HG03457 (cell line): ENCODE measurements around the gene GALNT6.

Experiments used
- ATAC-seq: cut with Tn5 transposase; IDR thresholded peaks from one replicate; pipeline ENCODE4 v1.9.1; 2021; ENCODE audit warnings: moderate number of reproducible peaks; ENCODE audit not compliant: unreplicated experiment

GALNT6 gene

DNA sequence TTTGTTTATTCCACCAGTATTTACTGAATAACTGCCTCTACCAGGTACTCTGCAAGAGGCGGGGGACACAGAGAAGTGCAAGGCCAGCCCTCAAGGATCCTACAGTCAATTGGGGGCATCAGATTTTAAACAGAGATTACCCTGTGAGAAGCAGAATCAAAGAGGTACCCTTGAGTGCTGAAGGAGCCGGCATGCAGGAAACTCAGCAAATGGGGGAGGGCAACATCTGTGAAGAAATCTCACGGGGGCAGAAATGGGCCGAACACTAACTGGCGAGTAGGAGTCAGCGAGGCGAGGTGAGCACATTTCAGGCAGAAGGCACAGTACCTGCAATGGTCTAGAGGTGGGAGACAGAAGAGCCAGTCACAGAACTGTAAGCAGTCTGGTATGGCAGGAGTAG is 9.0 kb downstream of the GALNT6 start:
- no peak for ATAC-seq

DNA sequence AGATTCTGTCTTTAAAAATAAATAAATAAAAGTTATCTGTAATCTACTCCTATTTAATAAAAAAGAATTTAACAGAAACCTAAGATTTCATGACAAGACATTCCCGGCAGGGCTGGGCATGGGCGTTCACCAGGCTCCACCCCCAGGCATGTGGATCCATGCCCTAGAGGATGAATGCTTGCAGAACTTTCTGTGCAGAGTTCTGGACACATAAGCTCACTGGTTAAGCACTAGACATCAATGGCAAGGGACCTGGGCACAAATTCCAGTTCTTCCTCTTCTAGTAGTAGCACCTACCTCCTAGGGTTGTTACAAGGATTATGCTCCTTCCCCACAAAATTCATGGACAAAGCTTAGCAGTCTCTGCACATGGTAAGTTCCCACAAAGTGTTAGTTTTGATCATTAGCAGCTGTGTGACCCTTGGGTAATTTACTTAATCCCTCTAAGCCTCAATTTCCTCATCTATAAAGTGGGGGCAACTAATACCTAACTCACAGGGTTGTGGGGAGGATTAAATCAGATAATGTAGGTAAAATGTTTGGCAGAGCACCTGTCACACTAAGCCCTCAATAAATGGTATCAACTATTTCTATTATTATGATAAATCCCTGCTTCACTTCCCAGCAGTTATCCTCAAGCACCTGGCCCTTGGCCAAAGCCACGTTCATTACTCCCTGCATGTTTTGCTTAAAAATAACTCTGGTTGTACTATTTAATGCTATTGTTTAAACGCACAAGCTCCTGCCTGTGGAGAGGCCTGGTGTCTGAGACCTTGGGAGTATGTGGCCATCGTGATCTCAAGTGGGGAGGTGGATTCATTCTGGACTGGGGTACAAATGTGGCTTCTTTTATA is 9.8 kb downstream of the GALNT6 start:
- ATAC-seq, result no peak

DNA sequence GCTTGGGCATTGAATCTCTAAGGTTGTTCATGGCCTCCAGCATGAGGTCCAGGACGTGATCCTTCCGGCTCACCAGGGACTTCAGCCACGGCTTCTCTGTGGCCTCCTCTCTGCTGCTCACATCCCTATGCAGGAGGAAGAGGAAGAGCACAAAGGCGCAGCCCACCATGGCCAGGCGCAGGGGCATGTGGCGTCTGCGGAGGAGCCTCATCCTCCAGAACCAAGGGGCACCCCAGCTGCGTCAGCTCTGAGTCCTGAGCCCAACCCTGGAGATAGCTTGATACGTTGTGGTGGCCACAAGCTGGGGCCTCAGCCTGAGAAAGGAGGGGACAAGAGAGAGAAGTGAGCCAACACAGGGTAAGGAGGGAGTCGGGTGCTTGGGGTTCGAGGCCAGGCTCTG is 11.6 kb downstream of the GALNT6 start:
- no peak for ATAC-seq

DNA sequence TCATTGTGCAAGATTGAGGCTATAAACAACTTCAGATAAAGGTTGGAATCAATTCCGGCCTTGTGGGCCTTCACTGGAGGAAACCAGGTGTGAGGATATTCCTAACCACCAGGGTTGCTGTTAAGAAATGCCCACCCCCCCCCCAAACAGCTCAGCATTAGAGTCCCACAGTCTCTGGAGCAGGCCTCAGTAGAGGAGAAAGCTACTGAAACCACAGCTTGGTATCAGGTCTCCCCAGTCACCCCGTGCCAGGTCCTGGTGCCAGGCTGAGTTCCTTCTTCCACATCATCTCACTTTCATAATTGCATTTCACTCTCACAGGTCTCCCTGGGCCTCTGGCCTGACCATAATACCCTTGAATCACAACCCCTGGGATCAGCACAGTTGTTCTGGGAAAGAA is 12.5 kb downstream of the GALNT6 start:
- ATAC-seq, result no peak

DNA sequence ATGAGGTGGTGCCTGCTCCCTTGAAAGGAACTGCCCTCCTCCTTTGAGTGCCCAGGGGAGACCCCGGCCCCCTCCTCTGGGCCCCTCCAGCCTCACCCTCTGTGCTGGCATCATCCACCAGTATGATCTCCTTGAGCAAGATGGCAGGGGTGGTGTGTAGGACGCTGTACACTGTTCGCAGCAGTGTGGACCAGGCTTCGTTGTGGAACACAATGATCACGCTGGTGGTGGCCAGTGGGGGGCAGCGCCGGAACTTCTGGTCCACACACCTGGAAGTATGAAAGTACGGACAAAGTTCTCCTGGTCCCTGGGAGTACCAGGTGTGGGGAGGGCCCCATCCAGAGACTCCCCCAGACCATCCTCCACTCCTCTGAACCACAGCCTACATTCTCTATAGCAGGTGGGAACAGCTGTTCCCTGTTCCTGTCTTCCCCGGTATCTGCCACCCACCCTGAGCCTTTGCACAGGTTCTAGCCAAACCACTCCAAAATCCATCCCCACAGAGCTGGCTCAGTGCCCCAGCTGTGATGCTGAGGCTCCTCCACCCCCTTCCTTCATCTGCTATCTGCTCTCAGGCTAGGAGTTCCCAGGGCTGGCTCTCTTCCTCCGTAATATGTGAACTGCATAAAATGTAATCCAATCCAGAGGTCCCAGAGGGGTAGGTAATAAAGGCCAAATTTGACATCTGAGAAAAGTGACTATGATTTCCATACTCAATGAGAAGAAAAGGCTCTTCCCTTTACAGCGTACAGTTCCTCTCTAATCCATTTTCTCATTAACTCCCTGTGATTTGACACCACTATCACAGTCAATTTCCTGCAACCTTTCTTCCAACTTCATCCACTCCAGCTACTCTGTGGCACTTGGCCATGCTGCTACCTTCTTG is 13.9 kb downstream of the GALNT6 start:
- no peak for ATAC-seq

DNA sequence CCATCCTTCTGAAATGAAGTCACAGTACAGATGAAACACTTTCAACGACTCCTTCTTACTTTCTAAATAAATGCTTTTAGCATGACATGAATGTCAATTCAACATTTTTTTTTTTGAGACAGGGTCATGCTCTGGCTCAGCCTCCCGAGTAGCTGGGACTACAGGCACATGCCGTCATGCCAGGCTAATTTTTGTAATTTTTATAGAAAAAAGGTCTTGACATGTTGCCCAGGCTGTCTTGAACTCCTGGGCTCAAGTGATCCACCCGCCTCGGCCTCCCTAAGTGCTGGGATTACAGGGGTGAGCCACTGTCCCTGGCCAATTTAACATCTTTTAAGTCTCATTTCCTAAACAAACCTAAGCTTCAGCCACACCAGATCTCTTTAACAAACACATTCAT is 16.4 kb downstream of the GALNT6 start:
- no peak for ATAC-seq

DNA sequence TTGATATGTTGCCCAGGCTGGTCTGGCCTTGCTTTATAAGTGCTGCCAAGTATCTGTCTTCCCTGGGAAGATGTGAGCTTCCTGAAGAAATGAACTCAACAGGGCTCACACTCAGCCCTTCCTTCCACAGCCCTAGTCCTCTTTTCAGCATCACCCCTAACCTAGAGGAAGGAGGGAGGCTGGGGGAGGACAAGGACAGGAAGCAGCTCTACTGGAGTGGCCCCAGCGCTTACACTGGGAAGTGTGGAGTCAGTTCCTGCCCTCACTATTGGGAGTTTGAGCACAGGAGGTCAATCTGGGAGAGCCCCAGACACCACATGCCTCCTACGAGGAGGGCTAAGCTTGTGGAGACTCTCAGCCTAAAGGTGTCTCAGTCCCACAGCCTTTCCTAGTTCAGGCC is 16.8 kb downstream of the GALNT6 start:
- no peak for ATAC-seq

DNA sequence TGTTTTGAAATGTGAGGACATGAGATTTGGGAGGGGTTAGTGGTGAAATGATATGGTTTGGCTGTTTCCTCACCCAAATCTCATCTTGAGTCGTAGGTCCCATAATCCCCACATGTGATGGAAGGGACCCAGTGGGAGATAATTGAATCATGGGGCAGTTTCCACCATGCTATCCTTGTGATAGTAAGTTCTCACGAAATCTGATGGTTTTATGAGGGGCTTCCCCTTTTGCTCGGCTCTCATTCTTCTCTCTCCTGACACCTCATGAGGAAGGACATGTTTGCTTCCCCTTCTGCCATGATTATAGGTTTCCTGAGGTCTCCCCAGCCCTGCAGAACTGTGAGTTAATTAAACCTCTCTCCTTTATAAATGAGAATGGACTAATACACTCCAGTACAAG is 18.0 kb downstream of the GALNT6 start:
- no peak for ATAC-seq

DNA sequence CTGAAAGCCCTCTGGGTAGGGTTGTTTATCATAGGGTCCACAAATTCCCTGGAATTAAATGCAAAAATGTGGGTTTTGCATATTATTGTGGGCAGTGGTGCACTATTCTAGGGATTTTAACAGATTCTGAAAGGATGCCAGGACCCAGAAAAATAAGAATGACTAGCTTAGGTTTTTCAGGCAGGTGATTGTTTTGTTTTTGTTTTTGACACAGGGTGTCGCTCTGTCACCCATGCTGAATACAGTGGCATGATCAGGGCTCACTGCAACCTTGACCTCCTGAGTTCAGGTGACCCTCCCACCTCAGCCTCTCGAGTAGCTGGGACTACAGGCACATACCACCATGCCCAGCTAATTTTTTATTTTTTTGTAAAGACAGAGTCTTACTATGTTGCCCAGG is 19.2 kb downstream of the GALNT6 start:
- no peak for ATAC-seq

DNA sequence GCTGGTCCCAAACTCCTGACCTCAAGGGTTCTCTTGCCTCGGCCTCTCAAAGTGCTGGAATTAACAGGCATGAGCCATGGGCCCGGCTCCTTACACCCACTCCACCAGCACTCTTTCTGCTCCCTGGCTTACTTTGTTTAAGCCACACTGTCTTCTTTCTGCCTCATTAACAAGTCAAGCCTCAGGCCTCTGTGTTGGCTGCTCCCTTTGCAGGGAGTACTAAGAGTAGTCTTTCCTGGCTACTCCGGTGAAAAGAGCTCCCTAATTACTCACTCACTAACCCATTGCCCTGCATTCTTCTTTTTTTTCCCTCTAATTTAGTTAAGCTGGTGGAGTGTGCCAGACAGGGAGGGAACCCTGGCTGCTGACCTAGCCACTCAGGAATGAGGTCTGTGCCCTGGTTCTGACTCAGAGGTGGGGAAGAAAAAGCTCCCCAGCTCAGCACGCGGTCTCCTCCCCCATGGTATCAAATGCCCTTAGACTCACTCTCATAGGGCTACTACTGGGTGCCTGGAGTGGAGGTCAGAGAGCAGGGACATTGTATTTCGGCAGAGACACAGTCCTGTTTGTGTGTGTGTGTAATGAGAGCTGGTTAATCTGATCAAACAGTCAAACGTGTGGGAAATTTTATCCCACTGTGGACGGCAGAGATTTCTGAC is 19.8 kb downstream of the GALNT6 start:
- no peak for ATAC-seq

DNA sequence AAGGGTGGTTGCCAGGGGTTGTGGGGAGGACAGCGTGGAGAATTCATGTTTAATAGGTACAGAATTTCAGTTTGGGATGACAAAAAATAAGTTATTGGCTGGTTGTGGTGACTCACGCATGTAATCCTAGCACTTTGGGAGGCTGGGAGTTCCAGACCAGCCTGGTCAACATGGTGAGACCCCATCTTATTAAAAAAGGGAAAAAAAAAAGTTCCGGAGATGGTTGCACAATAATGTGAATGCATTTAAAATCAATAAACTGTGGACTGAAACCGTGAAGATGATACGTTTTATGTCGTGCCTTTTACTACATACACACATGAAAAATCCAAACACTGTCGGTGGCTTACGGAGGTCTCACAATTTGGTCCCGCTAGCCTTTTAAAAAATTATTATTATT is 20.5 kb downstream of the GALNT6 start:
- ATAC-seq, result no peak

DNA sequence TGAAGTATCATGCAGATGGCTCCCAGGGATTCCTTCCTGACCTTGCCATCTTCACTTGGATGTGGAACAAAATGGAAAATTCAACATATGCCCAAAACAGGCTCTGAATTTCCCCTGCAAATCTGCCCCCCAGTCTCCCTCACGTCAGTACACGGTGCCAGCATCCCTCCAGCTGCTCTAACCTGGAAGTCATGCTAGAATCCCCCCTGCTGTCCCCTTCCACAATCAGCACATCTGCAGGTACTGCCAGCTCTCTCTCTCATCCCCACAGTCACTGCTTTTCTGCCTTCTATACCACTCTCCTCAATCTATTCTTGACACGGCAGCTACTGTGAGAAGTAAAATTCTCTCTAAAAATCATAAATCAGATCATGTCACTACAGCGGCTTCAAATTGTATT is 21.6 kb downstream of the GALNT6 start:
- ATAC-seq, result no peak

DNA sequence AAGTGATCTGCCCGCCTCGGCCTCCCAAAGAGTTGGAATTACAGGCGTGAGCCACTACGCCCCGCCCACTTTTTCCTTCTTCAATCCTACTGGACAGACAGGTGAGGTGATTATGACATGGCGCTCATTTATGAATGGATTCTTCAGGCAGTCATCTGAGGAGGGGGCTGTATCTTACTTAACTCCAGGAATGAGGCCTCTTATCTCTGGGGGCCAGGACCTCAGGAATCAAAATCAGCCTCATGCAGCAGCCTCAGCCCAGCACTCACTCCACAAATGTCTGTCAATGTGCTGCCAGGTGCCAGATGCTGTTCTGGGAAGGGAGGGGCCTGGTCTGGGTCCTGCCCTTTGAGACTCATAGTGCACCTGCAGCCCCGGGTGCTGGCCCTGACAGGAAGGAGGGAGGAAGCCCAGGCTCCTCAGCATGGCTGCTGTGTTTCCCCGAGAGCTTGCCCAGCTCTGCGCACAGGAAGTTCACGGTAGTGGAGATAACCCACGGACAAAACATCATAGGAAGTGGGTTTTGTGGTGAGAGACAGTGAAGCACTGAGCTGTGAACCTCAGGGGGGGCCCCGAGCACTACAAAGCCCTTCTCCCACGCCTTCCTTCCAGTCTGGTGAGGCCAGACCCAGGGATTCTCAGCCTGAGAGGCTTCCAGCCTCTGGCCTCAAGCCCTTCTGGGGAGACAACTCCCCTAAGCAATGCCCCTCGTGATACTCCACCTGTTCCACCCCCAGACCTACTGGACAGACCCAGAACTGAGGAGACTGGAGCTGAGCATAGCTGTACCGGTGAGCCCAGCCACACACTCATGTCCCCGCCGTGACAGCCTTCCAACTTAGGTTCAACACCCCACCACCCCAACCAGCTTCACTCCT is 22.3 kb downstream of the GALNT6 start:
- ATAC-seq, result peak; percentile 95

DNA sequence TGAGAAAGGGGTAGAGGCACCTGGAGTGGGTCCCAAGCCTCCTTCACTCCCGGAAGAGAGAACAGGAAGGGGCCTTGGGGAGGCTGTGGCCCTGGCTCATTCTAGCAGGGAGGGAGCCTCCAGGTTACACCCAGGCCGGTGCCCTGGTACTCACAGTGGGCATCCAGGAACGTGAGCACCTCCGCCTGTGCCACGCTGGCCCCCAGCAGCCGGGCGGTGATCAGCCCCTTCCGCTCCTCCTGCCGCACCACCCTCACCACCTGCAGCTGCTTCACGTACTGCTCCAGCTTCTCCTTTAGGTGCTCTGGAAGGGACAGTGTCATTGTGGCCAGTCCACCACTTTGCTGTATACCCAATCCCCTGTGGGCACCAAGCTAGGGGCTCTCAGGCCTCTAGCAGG is 25.9 kb downstream of the GALNT6 start:
- ATAC-seq, result no peak

DNA sequence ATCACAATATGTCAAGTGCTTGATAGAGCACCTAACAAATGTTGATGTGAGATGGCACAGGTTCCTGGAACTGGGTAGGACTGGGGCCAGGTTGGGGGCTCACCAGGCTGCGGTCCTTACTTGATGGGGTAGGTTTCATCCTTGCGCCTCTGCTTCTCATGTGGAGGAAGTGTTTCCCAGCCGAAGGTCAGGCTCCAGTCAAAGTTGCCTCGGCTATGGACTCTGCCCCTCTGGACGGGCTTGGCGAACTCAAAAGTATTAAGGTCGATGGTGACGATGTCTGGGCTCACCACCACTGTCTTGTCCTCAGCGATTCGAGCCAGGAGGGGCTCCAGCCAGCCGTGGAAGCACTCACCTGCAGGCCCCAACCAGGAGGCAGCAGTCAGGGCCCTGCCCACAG is 27.2 kb downstream of the GALNT6 start:
- no peak for ATAC-seq

DNA sequence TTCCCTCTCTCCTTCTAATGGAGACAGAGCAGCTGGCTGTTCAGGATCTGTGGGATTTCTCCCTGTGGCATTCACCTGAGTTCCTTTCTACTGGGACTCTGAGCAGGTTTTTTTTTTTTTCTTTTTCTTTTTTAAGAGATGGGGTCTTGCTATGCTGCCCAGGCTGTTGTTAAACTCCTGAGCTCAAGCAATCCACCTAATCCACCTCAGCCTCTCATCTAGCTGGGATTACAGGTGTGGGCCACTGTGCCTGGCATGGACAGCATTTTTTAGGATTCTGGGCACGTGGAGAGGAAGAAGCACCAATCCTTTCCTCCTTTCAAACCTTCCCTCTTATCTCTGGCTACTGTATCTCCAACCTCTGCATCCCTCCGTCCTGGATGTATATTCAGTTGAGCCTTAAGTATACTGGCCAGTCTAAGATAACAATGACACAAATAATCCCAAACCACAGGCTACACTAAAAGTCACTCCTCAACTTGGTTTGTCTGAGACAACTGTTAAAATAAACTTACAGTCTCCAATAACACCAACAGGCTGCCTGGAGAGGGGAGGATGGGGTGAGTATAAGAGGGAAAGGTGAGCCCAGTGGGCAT is 28.4 kb downstream of the GALNT6 start:
- ATAC-seq, result no peak

DNA sequence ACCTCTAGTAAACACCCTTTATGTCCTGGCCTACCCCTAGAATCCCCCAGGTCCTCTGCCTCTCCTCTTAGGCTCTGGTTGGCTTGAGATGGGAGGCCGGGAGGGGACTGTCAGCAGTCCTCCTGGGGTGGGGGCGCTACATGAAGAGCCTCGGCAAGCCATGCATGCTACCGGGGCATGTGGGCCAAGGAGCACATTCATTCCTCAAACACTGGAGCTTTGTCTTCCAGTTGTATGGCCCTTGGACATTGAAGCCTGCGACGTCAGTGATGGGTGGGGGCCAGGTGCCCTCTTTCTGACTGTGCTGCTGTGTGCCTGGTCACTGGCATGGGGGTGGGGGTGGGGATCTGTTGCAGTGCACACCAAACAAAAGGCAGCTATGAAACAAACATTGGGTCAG is 28.9 kb downstream of the GALNT6 start:
- no peak for ATAC-seq

DNA sequence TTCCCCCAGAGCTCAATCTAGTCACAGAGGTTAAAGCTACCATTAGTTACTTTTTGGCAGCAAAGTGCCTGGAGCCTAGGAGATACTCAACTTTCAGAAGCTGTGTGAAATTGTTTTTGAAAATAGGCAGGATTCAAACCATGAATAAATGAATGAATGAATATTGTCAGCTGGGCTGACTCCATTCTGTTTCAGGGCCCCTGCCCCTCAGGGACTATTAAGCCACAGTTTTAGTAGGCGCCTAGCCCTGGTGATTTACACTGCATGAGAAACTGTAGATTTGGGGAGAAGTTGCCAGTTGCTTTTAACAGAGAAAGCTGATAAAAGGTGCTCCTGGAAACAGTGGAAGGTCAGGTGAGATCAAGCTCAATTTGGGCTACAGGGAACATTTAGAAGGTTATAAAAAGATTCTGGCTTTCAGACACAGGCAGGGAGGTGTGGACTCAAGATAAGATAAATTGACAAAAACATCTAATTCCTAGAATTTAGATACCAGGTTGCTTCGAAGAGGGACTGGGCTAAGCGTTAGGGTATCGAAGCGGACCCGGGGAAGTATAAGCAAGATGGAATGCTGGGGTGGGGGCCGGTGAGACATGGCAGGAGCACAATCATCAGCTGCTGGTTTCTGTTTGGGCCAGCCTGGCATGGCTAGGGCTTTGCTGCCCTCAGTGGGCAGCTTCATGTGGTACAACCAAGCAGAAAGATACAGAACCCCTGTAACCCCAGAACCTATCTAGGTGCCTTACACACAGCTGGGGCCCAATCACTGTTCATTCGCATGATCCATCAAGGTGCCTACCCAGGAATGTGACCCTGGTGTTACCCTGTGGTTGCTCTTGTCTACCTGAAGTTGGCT is 29.8 kb downstream of the GALNT6 start:
- ATAC-seq, result no peak

DNA sequence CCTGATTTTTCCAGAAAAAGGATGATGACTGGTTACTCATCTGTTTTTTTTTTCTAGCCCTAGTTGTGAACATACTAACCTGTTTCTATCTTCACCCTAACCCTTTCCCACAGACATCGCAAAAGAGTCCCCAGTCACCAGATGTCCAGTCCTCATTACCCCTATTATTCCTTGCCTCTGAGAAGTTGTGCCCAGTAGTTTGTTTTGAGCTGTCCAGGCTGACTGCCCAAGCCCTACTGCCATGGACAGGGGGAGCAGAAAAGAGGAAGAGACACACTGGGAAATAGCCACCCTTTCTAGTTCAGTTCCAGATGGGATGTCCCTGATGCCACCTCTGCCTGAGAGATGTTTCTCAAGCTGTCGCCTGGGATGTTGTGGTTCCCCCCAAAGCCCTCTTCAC is 30.9 kb downstream of the GALNT6 start:
- ATAC-seq, result no peak
